K562 (cell line): Measurements from ENCODE around the gene AHSG. TPM values are rescaled to one million over a fixed set of nuclear protein-coding genes. Genes with fewer than 3 reads are reported as not detected.

Experiments
- BMI1 ChIP-seq: fragments of 150-350 bp; IDR thresholded peaks from 2 replicates; pipeline ENCODE4 v1.6.1; 2014; ENCODE audit warnings: low read length
- CHCHD3 ChIP-seq: fragments of 250-450 bp; sonication (Bioruptor Pico); IDR thresholded peaks from 2 replicates; pipeline ENCODE4 v2.1.2; 2022; ENCODE audit warnings: mild to moderate bottlenecking
- HCFC1 ChIP-seq: IDR thresholded peaks from 2 replicates; pipeline ENCODE4 v1.6.1; 2012; ENCODE audit warnings: low read depth, low read length, improper control_type of control experiment
- LARP7 ChIP-seq: fragments of 450-650 bp; IDR thresholded peaks from 2 replicates; pipeline ENCODE4 v1.6.1; 2016
- LEF1 ChIP-seq: fragments of 450-650 bp; IDR thresholded peaks from 2 replicates; pipeline ENCODE4 v1.6.1; 2016; ENCODE audit warnings: mild to moderate bottlenecking
- MCM2 ChIP-seq: fragments of 450-650 bp; IDR thresholded peaks from 2 replicates; pipeline ENCODE4 v1.6.1; 2017; ENCODE audit warnings: low read depth, mild to moderate bottlenecking
- MTF1 ChIP-seq: fragments of 250-450 bp; sonication (Bioruptor Pico); IDR thresholded peaks from 2 replicates; pipeline ENCODE4 v1.9.0; 2021; ENCODE audit warnings: moderate library complexity, mild to moderate bottlenecking, inconsistent platforms, borderline replicate concordance
- NELFE ChIP-seq: IDR thresholded peaks from 2 replicates; pipeline ENCODE4 v1.6.1; 2011; ENCODE audit warnings: mild to moderate bottlenecking; ENCODE audit not compliant: insufficient read depth, insufficient read length
- NRF1 ChIP-seq, 2 experiments: fragments of 450-650 bp; IDR thresholded peaks in 1 of 2; conservative IDR thresholded peaks in 1 of 2; 2 replicates each; pipeline ENCODE4 v1.6.1; 2014; ENCODE audit warnings: mild to moderate bottlenecking in 2 of 2
- SMAD3 ChIP-seq: fragments of 450-650 bp; formaldehyde crosslinking; conservative IDR thresholded peaks from 2 replicates; pipeline ENCODE4 v1.4.0; 2020; ENCODE audit warnings: mild to moderate bottlenecking
- SRSF1 ChIP-seq: fragments of 200-400 bp; formaldehyde crosslinking; IDR thresholded peaks from 2 replicates; pipeline ENCODE4 v1.6.1; 2017; ENCODE audit warnings: mild to moderate bottlenecking, low read depth, low read length, moderate library complexity
- STAT5A ChIP-seq: IDR thresholded peaks from 2 replicates; pipeline ENCODE4 v1.6.1; 2012; ENCODE audit warnings: low read length, inconsistent platforms, borderline replicate concordance
- U2AF1 ChIP-seq: fragments of 200-400 bp; formaldehyde crosslinking; optimal IDR thresholded peaks from 2 replicates; pipeline ENCODE3; 2017; ENCODE audit warnings: mild to moderate bottlenecking, low read depth, low read length, moderate library complexity
- ZBTB8A ChIP-seq: fragments of 450-650 bp; IDR thresholded peaks from 2 replicates; pipeline ENCODE4 v1.6.1; 2018; ENCODE audit warnings: mild to moderate bottlenecking, moderate library complexity; ENCODE audit not compliant: partially characterized antibody
- ZFP36 ChIP-seq: fragments of 150-350 bp; IDR thresholded peaks from 2 replicates; pipeline ENCODE4 v1.6.1; 2018; ENCODE audit warnings: low read length, low read depth; ENCODE audit not compliant: partially characterized antibody
- ZNF197 ChIP-seq: fragments of 200-800 bp; sonication (Bioruptor generic); IDR thresholded peaks from 2 replicates; pipeline ENCODE4 v1.6.1; 2016; ENCODE audit warnings: low read depth, missing genetic modification characterization, missing compliant biosample characterization
- polyA plus RNA-seq, 8 experiments: library from polyadenylated mRNA; depleted of rRNA in 4 of 8; stranded (reverse) in 5 of 8; unstranded in 3 of 8; fragments of >200 nt; fragmentation: Nextera tagmentation in 2 of 8; fragmentation: Illumina TruSeq in 1 of 8; extraction: Ambion mirVana in 2 of 8; extraction: Trizol in 1 of 8; gene quantifications; 2 replicates each; pipeline versions ENCODE4 v1.2.1 to v1.2.3, GENCODE V29; 2011 to 2014; ENCODE audit warnings: inconsistent platforms in 1 of 8, missing spikeins in 1 of 8
- total RNA-seq, 7 experiments: library from RNA; depleted of rRNA in 6 of 7; stranded (reverse); fragments of >200 nt in 6 of 7; fragmentation: Illumina TruSeq in 2 of 7; extraction: Trizol in 2 of 7; gene quantifications; 2 replicates each; pipeline versions ENCODE4 v1.2.1 to v1.2.3, GENCODE V29; 2011 to 2021; ENCODE audit warnings: low replicate concordance in 1 of 7
- TF ChIP-seq, protein P1 (sequence below): sonication (generic); formaldehyde crosslinking; IDR thresholded peaks from 2 replicates; pipeline ENCODE4 v1.8.0; 2022; ENCODE audit warnings: mild to moderate bottlenecking, missing genetic modification reagents, borderline replicate concordance
- TF ChIP-seq, protein P2 (sequence below), 2 experiments: fragments of 200-800 bp in 1 of 2; sonication (Bioruptor generic) in 1 of 2; sonication (generic) in 1 of 2; formaldehyde crosslinking in 1 of 2; IDR thresholded peaks in 1 of 2; conservative IDR thresholded peaks in 1 of 2; 2 replicates each; pipeline versions ENCODE4 v1.5.0 to v1.6.1; 2016 to 2020; ENCODE audit warnings: missing compliant biosample characterization in 1 of 2, missing genetic modification characterization in 1 of 2, missing genetic modification reagents in 1 of 2
- TF ChIP-seq, protein P3 (sequence below): fragments of 450-650 bp; IDR thresholded peaks from 2 replicates; pipeline ENCODE4 v1.6.1; 2016; ENCODE audit warnings: borderline replicate concordance
- TF ChIP-seq, protein P4 (sequence below): sonication (generic); formaldehyde crosslinking; IDR thresholded peaks from 2 replicates; pipeline ENCODE4 v1.8.1; 2023; ENCODE audit warnings: mild to moderate bottlenecking, missing genetic modification reagents

The AHSG gene
- total and polyA plus RNA-seq, 9 of the 15 experiments (the other 6 are each of a cell fraction or from before 2014, with no cell fraction given), result 0.69 TPM; not detected in 8

DNA sequence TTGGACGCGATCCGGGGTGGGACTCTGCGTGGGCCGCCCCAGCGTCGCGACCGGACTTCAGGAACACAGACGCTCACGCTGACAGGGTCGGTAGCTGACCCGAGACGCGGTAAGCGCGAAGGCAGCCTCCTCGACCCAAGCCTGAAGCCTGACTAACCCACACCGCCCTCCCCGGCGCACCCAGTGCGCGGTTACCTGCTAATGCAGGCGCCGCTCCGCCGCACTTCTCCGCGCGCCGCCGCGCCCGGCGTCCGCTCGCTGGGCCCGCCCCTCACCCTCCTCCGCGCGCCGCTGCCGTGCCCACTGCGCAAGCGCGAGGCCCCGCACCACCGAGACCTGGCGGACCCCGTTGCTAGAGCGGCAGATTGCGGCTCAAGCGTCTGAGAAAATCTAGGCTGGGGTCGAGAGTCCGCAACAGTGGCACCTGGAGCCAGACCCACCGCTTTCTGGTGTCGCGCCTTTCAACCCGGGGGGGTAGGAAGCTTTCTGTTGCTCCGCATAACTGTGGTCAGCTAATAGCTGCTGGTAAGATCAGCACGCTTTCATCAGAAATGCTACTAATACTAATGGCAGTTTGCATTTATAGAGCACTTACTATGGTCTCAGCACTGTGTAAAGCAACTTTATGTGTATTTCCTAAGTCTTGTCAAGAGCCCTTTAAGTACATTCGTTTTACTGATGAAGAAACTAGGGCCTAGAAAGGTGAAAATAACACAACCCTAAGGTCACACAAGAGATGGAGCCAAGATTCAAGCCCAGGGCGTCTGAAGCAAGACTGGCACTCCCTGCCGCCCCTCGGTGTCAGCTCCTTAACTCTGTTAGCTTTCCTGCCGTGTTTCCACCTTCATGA is 45.6 kb upstream of the AHSG start, which contains the start of gene TBCCD1 (continued):
- TF ChIP-seq, protein P1, sequence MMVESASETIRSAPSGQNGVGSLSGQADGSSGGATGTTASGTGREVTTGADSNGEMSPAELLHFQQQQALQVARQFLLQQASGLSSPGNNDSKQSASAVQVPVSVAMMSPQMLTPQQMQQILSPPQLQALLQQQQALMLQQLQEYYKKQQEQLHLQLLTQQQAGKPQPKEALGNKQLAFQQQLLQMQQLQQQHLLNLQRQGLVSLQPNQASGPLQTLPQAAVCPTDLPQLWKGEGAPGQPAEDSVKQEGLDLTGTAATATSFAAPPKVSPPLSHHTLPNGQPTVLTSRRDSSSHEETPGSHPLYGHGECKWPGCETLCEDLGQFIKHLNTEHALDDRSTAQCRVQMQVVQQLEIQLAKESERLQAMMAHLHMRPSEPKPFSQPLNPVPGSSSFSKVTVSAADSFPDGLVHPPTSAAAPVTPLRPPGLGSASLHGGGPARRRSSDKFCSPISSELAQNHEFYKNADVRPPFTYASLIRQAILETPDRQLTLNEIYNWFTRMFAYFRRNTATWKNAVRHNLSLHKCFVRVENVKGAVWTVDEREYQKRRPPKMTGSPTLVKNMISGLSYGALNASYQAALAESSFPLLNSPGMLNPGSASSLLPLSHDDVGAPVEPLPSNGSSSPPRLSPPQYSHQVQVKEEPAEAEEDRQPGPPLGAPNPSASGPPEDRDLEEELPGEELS (CRISPR knock-in tag), result no peak
- TF ChIP-seq SRSF1, result no peak
- TF ChIP-seq CHCHD3, result peak; percentile 89
- TF ChIP-seq LEF1, result no peak
- TF ChIP-seq HCFC1, result peak; percentile 74
- TF ChIP-seq, protein P2, sequence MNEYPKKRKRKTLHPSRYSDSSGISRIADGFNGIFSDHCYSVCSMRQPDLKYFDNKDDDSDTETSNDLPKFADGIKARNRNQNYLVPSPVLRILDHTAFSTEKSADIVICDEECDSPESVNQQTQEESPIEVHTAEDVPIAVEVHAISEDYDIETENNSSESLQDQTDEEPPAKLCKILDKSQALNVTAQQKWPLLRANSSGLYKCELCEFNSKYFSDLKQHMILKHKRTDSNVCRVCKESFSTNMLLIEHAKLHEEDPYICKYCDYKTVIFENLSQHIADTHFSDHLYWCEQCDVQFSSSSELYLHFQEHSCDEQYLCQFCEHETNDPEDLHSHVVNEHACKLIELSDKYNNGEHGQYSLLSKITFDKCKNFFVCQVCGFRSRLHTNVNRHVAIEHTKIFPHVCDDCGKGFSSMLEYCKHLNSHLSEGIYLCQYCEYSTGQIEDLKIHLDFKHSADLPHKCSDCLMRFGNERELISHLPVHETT (CRISPR knock-in tag; conservative IDR thresholded peaks at IDR 0.05 in 1 of 2, IDR thresholded peaks at IDR 0.05 in 1 of 2), result peak in 1 of 2 experiments; percentile 52; a peak in 1 of 4 replicates
- TF ChIP-seq NELFE, result no peak
- no peak for TF ChIP-seq ZFP36
- TF ChIP-seq MTF1 (CRISPR knock-in tag), result no peak
- no peak for TF ChIP-seq SMAD3
- no peak for TF ChIP-seq LARP7
- no peak for TF ChIP-seq MCM2
- TF ChIP-seq STAT5A, result 0 out of 2 replicates have a peak, but pooled peaks have one; percentile 22
- no peak for TF ChIP-seq BMI1
- TF ChIP-seq, protein P3, sequence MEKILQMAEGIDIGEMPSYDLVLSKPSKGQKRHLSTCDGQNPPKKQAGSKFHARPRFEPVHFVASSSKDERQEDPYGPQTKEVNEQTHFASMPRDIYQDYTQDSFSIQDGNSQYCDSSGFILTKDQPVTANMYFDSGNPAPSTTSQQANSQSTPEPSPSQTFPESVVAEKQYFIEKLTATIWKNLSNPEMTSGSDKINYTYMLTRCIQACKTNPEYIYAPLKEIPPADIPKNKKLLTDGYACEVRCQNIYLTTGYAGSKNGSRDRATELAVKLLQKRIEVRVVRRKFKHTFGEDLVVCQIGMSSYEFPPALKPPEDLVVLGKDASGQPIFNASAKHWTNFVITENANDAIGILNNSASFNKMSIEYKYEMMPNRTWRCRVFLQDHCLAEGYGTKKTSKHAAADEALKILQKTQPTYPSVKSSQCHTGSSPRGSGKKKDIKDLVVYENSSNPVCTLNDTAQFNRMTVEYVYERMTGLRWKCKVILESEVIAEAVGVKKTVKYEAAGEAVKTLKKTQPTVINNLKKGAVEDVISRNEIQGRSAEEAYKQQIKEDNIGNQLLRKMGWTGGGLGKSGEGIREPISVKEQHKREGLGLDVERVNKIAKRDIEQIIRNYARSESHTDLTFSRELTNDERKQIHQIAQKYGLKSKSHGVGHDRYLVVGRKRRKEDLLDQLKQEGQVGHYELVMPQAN, result peak; percentile 69; the same call in 1 of the 2 replicates
- TF ChIP-seq NRF1 (conservative IDR thresholded peaks at IDR 0.05 in 1 of 2, IDR thresholded peaks at IDR 0.05 in 1 of 2), result peak; percentile 96 to 97
- no peak for TF ChIP-seq ZNF197 (CRISPR knock-in tag)
- TF ChIP-seq, protein P4, sequence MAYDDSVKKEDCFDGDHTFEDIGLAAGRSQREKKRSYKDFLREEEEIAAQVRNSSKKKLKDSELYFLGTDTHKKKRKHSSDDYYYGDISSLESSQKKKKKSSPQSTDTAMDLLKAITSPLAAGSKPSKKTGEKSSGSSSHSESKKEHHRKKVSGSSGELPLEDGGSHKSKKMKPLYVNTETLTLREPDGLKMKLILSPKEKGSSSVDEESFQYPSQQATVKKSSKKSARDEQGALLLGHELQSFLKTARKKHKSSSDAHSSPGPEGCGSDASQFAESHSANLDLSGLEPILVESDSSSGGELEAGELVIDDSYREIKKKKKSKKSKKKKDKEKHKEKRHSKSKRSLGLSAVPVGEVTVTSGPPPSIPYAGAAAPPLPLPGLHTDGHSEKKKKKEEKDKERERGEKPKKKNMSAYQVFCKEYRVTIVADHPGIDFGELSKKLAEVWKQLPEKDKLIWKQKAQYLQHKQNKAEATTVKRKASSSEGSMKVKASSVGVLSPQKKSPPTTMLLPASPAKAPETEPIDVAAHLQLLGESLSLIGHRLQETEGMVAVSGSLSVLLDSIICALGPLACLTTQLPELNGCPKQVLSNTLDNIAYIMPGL (CRISPR knock-in tag), result no peak
- TF ChIP-seq ZBTB8A, result no peak
- no peak for TF ChIP-seq U2AF1
